ENCODE measurements around the gene KCNC3. TPM values are rescaled to one million over a fixed set of nuclear protein-coding genes. Genes with fewer than 3 reads are reported as not detected.

KCNC3 gene
- total and polyA plus RNA-seq, 2 donors (not counting 3 experiments of a cell fraction or from before 2014, with no cell fraction given): 0.22 to 0.91 TPM

- H2AFZ ChIP-seq (ENCODE audit: low read depth, low read length): no peak overlapping the region
- H3K27ac ChIP-seq (ENCODE audit: insufficient read depth, low read depth, low read length): no peak overlapping the region
- H3K79me2 ChIP-seq (ENCODE audit: control insufficient read depth, insufficient read depth, low read length): peaks cover 1% of the 10 kb centered on the region
- H3K36me3 ChIP-seq (ENCODE audit: control insufficient read depth in 2 of 2, extremely low read depth in 1 of 2, insufficient read depth in 2 of 2, low read length in 2 of 2): peaks cover 6 to 30% of the 10 kb centered on the region in 2 experiments
- intact Hi-C loops (cut with micrococcal nuclease) (loop anchor here (2.0 kb wide), 3 partner anchors 54 to 348 kb away; partner anchors contain the start of gene JOSD2), dilution Hi-C loops (cut with MboI; ENCODE audit: extremely low pct_ligation_motif_present, low sequenced_read_pairs) (no loop called here)
- CTCF ChIA-PET: interaction anchor here (0.8 kb wide), 1 partner anchor 8 kb away, joined by 3 read pairs; no protein-coding TSS in a partner anchor
- BruUV-seq (replicated peaks): no TSS peak
- H4K20me1 ChIP-seq (replicated peaks; ENCODE audit: control insufficient read depth, extremely low read depth, insufficient read depth, low read length): no peaks in the 10 kb centered on the region
- H3K9me3 ChIP-seq (replicated peaks; ENCODE audit: control insufficient read depth, insufficient read depth, low read length): no peaks in the 10 kb centered on the region
- POLR2A ChIA-PET: no interaction called here
- no peaks in the 10 kb centered on the region for H3K27me3 ChIP-seq (ENCODE audit: control insufficient read depth in 2 of 2, insufficient read depth in 2 of 2, low read length in 2 of 2)
- FAIRE-seq: no peak
- no peak overlapping the region for H3K9ac ChIP-seq (replicated peaks; ENCODE audit: extremely low read depth, insufficient read depth, low read length)
- H3K4me3 ChIP-seq (replicated peaks in 1 of 3; ENCODE audit: insufficient read depth in 1 of 3, low read depth in 1 of 3, low read length in 3 of 3): peak overlapping the region in 1 of 3 experiments; percentile 15
- H3K4me1 ChIP-seq (ENCODE audit: control insufficient read depth, extremely low read depth, insufficient read depth, low read length): peaks cover 13% of the 10 kb centered on the region
- H3K4me2 ChIP-seq (ENCODE audit: insufficient read depth, low read length): no peak overlapping the region
- DNase-seq (ENCODE audit: low read depth, low spot score): peak; percentile 14
- no peaks in the 10 kb centered on the region for H3K9me1 ChIP-seq (replicated peaks; ENCODE audit: control insufficient read depth, extremely low read depth, insufficient read depth, low read length)
- no peak for TF ChIP-seq CTCF (IDR thresholded peaks at IDR 0.05; ENCODE audit: extremely low read depth in 1 of 2, insufficient read depth in 1 of 2, low read depth in 1 of 2, low read length in 2 of 2)
- TF ChIP-seq GATA2 (IDR thresholded peaks at IDR 0.05; ENCODE audit: insufficient read depth, insufficient read length, low read depth, low read length): no peak
- no peak for TF ChIP-seq POLR2AphosphoS5 (IDR thresholded peaks at IDR 0.05; ENCODE audit: insufficient read depth, low read depth, low read length)
- no peak for TF ChIP-seq JUN (IDR thresholded peaks at IDR 0.05; ENCODE audit: borderline replicate concordance, insufficient read depth, insufficient read length, low read depth)
- TF ChIP-seq MYC (IDR thresholded peaks at IDR 0.05; ENCODE audit: low read depth, low read length): no peak
- TF ChIP-seq EZH2 (IDR thresholded peaks at IDR 0.05; ENCODE audit: borderline replicate concordance, low read depth, low read length, severe bottlenecking): no peak
- TF ChIP-seq POLR2A (IDR thresholded peaks at IDR 0.05; ENCODE audit: low read depth, low read length): no peak
- TF ChIP-seq FOS (IDR thresholded peaks at IDR 0.05; ENCODE audit: borderline replicate concordance, insufficient read depth, low read length): no peak
- TF ChIP-seq MAX (IDR thresholded peaks at IDR 0.05; ENCODE audit: insufficient read depth, insufficient read length): no peak
Measured at GRCh38 chr19:50377051-50377461, 47.9 kb upstream of the KCNC3 start.

All from endothelial cell of umbilical vein (primary cell).